IPS-18c (cell line): Measurements from ENCODE around the gene SLC4A1AP.

Source experiments
- H3K4me3 ChIP-seq: 2 replicates; pipeline ENCODE4 v1.7.0; 2013; ENCODE audit warnings: low read depth, mild to moderate bottlenecking, low read length, moderate library complexity; ENCODE audit not compliant: insufficient read depth
- H3K9me3 ChIP-seq: one replicate; pipeline ENCODE4 v1.6.1; 2013; ENCODE audit warnings: mild to moderate bottlenecking, low read length, moderate library complexity; ENCODE audit not compliant: control insufficient read depth, insufficient read depth

Gene SLC4A1AP

DNA sequence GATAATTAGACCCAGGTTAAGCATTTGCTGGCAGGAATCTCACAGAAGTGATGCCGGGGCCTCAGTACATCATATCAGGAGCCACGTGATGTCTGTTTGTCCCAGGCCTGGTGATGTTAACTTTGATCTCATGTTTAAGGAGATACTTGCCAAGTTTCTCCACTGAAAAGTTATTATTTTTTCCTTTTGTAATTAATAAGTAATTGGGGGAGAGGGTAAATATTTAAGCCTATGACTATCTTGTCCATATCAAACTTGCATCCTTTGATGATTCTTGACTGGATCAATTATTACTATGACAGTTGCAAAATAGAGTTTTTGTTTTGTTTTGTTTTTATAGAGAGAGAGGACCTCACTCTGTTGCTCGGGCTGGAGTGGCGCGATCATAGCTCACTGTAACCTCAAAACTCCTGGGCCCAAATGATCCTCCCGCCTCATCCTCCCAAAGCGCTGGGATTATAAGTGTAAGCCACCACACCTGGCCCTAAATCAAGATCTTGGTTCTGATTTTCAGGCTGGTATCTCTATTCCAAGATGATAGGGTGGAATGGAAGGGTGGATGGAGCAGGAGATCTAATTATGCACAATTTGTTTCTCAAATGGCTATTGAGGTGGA lies 46.4 kb downstream of the SLC4A1AP start:
- Histone ChIP-seq H3K4me3 (no peak overlapping the region), H3K9me3 (no peaks in the 10 kb centered on the region)

GRCh38 chr2:27710640-27711430 lies 47.1 kb downstream of the SLC4A1AP start:
- Histone ChIP-seq H3K9me3 (no peaks in the 10 kb centered on the region), H3K4me3 (no peak overlapping the region)

DNA sequence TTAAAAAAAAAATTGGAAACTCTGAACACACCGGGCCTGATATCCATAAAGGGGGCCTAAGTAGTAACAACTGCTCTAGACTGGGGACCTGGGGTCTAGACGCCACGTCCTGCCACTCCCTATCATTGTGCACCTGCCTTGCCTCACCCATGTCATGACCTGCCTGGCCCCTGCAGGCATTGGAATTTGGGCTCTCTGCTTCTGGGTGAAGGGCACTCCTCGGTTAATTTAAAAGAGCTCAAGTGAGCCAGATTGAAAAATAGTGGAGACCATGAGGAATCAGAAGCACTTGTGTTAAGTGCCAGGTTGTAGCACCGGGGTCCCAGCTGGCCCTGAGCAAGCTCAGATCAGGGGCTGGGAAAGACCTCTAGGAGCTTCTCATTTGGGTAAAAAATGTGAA lies 48.1 kb downstream of the SLC4A1AP start:
- Histone ChIP-seq H3K4me3 (no peak overlapping the region), H3K9me3 (no peaks in the 10 kb centered on the region)

DNA sequence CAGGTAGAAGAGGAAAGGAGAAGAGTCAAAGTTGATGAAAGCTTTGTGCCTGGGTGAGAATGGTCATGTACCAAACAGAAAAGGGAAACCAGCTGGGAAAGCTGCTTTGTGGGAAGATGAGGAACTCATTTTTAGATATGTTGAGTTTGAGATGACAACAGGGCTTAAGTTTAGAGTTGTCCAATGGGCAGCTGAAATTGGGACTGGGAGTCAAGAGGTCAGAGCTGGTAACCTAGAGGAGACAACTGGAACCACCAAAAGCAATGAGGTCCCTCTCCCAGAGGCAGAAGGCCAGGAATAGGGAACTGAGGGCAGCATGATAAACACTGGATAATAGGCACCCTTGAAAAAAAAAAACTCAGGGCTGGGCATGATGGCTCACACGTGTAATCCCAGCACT lies 48.8 kb downstream of the SLC4A1AP start:
- no peak overlapping the region for H3K4me3 ChIP-seq

GRCh38 chr2:27713201-27713600 lies 49.5 kb downstream of the SLC4A1AP start:
- Histone ChIP-seq H3K9me3 (no peaks in the 10 kb centered on the region), H3K4me3 (no peak overlapping the region)

More for the DNA sequence above, 48.8 kb downstream of the SLC4A1AP start:
- no peaks in the 10 kb centered on the region for H3K9me3 ChIP-seq

- H3K9me3 ChIP-seq: no peaks in the 10 kb centered on the region
- no peak overlapping the region for H3K4me3 ChIP-seq
Observed at GRCh38 chr2:27714053-27714452, 50.4 kb downstream of the SLC4A1AP start.

GRCh38 chr2:27714851-27715291 lies 51.2 kb downstream of the SLC4A1AP start:
- no peaks in the 10 kb centered on the region for H3K9me3 ChIP-seq
- H3K4me3 ChIP-seq: peak overlapping the region; percentile 71

GRCh38 chr2:27715318-27716210 lies 51.9 kb downstream of the SLC4A1AP start:
- Histone ChIP-seq H3K4me3 (peak overlapping the region; percentile 71), H3K9me3 (no peaks in the 10 kb centered on the region)

DNA sequence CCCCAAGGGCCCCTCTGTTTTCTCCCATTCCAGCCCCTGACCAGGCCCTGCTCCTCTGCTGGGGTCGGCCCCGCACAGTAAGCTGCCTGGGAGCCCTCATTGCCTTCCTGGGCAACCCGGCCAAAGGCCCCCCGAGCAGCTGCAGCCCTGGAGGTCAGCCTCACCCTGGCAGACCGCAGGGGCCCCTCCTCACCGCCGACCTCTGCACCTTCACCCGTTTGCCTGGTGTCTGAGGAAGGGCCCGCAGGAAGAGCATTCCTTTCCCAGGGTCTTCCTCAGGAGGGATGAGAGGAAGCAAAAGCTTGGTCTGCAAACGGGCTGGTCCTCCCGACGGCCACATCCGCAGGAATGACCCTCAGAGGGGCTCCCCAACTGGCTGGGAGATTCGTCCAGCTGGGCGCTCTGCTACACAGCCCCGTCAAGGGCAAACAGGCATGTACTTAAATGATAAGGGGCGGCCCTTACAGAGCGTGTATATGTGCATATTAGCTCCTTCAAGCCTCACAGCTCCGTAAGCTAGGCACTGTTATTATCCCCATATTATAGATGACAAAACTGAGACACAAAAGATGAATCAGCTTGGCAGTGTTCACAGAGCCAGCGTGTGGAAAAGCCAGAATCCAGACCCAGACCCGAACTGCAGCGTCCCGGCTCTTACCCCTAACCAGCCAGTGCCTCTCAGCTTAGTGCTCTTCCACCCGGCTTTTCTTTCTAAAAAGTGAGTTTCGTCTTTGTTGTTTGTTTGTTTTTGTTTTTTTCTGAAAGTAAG lies 52.8 kb downstream of the SLC4A1AP start:
- no peaks in the 10 kb centered on the region for H3K9me3 ChIP-seq
- H3K4me3 ChIP-seq: peak overlapping the region; percentile 52; the same call in 1 of the 2 replicates

GRCh38 chr2:27717070-27717795 lies 53.5 kb downstream of the SLC4A1AP start:
- Histone ChIP-seq H3K9me3 (no peaks in the 10 kb centered on the region), H3K4me3 (no peak overlapping the region)

DNA sequence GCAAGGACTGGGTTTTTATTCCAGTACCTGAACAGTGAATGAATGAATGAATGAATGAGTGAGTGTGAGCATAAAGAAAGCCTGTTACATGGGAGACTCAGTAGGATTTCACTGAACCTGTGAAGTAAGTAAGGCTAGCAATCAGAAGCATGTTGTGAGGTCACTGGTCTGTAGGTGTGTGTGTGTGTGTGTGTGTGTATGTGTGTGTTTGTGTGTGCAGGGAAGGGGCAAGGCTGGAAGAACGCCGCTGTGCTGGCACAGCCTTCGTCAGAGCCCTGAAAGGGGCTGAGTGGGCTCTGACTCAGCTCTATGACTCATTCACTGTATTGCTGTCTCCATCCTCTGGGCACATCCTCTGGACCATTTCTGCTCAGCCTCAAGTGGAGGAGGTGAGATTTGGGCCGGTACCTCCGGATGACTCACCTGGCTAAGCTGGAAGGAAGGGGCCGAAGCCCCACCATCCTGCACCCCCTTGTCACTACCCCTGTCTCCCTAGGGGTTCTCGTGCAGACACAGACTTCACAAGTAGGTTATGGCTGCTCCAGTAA lies 56.4 kb downstream of the SLC4A1AP start:
- H3K4me3 ChIP-seq: no peak overlapping the region

GRCh38 chr2:27721335-27721734 lies 57.6 kb downstream of the SLC4A1AP start:
- Histone ChIP-seq H3K9me3 (no peaks in the 10 kb centered on the region), H3K4me3 (no peak overlapping the region)

More for the DNA sequence above, 56.4 kb downstream of the SLC4A1AP start:
- H3K9me3 ChIP-seq: no peaks in the 10 kb centered on the region

DNA sequence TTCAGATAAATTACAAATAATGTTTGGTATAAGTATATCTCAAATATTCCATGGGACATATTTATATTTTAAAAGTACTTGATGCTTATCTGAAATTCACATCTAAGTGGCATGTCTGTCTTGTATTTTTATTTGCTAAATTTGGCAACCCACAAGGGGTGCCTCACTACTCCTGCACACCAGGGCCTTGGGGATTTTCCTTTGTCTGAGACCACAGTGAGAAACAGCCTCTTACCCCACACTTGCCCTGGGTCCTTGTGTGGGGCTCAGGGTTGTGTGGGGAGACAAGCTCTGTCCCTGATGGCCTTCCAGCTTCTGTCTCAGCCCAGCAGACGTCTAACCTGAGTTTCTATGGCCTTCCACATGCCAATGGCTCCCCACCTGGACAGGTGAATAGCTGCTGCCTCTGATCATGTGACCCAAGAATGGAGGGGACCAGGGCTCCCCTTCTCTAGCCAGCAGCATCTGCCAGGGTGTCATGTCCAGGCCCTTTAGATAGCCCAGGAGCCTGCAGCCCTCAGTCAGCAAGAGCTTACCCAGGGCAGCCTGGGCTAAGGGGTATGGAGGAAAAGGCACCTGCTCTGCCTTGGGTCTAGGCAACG lies 58.3 kb downstream of the SLC4A1AP start:
- H3K9me3 ChIP-seq: no peaks in the 10 kb centered on the region

DNA sequence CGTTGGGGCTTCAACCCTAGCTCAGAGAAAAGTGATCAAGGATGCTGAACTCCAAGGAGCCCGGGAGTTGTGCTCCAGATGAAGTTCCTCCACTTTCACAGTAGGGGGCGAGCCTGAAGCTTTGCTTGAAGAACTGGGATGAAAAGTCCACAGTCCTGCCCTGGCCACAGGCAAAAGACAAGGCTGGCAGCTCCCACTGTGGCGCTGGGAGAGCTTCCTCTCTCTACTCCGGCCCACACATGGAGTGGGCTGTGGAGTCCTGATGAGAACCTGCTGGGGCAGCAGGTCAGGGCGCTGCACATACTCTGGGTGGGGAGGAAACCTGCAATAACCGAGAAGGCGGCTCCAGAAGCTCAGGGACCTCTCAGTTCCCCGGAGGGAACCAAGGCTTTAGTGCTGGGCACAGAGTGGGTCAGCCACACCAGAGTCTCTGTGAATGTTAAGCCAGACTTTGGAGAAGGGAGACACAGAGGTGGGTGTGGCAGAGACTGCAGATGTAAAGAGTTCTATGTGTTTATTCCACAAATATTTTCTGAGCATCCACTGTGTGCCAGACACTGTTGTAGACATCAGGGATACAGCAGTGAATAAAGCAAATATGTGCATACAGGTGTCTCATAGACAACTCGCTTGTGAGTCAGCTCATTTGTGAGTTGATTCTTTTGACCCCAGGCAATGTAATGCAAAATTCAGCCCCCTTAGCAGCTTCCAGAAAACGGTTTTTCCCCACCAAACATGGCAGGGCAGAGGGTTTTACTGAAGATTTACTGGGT lies 59.9 kb downstream of the SLC4A1AP start:
- no peak overlapping the region for H3K4me3 ChIP-seq
- H3K9me3 ChIP-seq: no peaks in the 10 kb centered on the region

More for the DNA sequence above, 58.3 kb downstream of the SLC4A1AP start:
- H3K4me3 ChIP-seq: no peak overlapping the region

DNA sequence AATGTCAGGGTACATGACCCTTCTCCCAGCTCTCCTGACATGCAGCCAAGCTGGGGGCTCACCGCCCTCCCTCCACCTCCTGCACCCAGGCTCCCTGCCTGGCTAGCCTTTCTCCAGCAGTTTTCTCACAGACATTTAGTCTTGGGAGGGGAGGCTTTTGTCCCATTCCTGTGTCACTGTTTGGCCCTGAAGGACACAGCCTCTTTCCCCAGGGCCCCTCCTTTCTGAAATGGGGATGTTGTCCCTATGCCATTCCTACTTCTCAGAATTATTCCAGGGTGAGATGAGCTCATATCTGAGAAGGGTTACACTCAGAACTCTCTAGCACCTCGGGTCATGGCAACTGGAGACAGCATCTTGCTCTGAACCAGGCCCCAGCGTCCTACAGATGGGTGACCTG lies 60.5 kb downstream of the SLC4A1AP start:
- H3K9me3 ChIP-seq: no peaks in the 10 kb centered on the region
- no peak overlapping the region; the same call in 1 of the 2 replicates for H3K4me3 ChIP-seq
